IPS-18a (cell line): Measurements from ENCODE around the gene ZBTB42.

ENCODE experiments used
- H3K27ac ChIP-seq: one replicate; pipeline ENCODE4 v1.5.1; 2013; ENCODE audit warnings: low read length
- H3K27me3 ChIP-seq: one replicate; pipeline ENCODE4 v1.6.1; 2013; ENCODE audit warnings: mild to moderate bottlenecking, low read length; ENCODE audit not compliant: control insufficient read depth, insufficient read depth
- H3K36me3 ChIP-seq: one replicate; pipeline ENCODE4 v1.6.1; 2013; ENCODE audit warnings: low read depth, low read length; ENCODE audit not compliant: control insufficient read depth
- H3K4me1 ChIP-seq: one replicate; pipeline ENCODE4 v1.6.1; 2013; ENCODE audit warnings: low read depth, low read length; ENCODE audit not compliant: control insufficient read depth
- H3K4me3 ChIP-seq: one replicate; pipeline ENCODE4 v1.5.1; 2013; ENCODE audit warnings: low read length
- H3K9ac ChIP-seq: one replicate; pipeline ENCODE4 v1.6.1; 2013; ENCODE audit warnings: mild to moderate bottlenecking, low read length, moderate library complexity
- H3K9me3 ChIP-seq: one replicate; pipeline ENCODE4 v1.6.1; 2013; ENCODE audit warnings: low read depth, low read length; ENCODE audit not compliant: control insufficient read depth

Gene ZBTB42

GRCh38 chr14:104771374-104771773 lies 29.5 kb upstream of the ZBTB42 start:
- H3K36me3 ChIP-seq: peaks cover 27% of the 10 kb centered on the region
- H3K9ac ChIP-seq: no peak overlapping the region
- H3K4me3 ChIP-seq: no peak overlapping the region
- no peaks in the 10 kb centered on the region for H3K9me3 ChIP-seq
- H3K27ac ChIP-seq: no peak overlapping the region
- H3K27me3 ChIP-seq: no peaks in the 10 kb centered on the region
- peaks cover 4% of the 10 kb centered on the region for H3K4me1 ChIP-seq

GRCh38 chr14:104771918-104772706 lies 28.8 kb upstream of the ZBTB42 start:
- H3K36me3 ChIP-seq: peaks cover 27% of the 10 kb centered on the region
- peaks cover 4% of the 10 kb centered on the region for H3K4me1 ChIP-seq
- no peaks in the 10 kb centered on the region for H3K9me3 ChIP-seq
- H3K27me3 ChIP-seq: no peaks in the 10 kb centered on the region
- H3K27ac ChIP-seq: no peak overlapping the region
- no peak overlapping the region for H3K4me3 ChIP-seq
- no peak overlapping the region for H3K9ac ChIP-seq

- H3K27ac ChIP-seq: no peak overlapping the region
- peaks cover 4% of the 10 kb centered on the region for H3K4me1 ChIP-seq
- no peak overlapping the region for H3K4me3 ChIP-seq
- H3K27me3 ChIP-seq: no peaks in the 10 kb centered on the region
- peaks cover 27% of the 10 kb centered on the region for H3K36me3 ChIP-seq
- no peaks in the 10 kb centered on the region for H3K9me3 ChIP-seq
- H3K9ac ChIP-seq: no peak overlapping the region
Observed at GRCh38 chr14:104772707-104773504, 28.0 kb upstream of the ZBTB42 start.

- no peak overlapping the region for H3K9ac ChIP-seq
- H3K9me3 ChIP-seq: no peaks in the 10 kb centered on the region
- peaks cover 3% of the 10 kb centered on the region for H3K4me1 ChIP-seq
- H3K4me3 ChIP-seq: no peak overlapping the region
- no peak overlapping the region for H3K27ac ChIP-seq
- H3K27me3 ChIP-seq: no peaks in the 10 kb centered on the region
- peaks cover 27% of the 10 kb centered on the region for H3K36me3 ChIP-seq
Observed at GRCh38 chr14:104773505-104774452, 27.1 kb upstream of the ZBTB42 start.

GRCh38 chr14:104774453-104775072 lies 26.3 kb upstream of the ZBTB42 start:
- no peaks in the 10 kb centered on the region for H3K9me3 ChIP-seq
- peaks cover 27% of the 10 kb centered on the region for H3K36me3 ChIP-seq
- no peak overlapping the region for H3K4me3 ChIP-seq
- no peaks in the 10 kb centered on the region for H3K4me1 ChIP-seq
- no peak overlapping the region for H3K9ac ChIP-seq
- H3K27me3 ChIP-seq: no peaks in the 10 kb centered on the region
- no peak overlapping the region for H3K27ac ChIP-seq

GRCh38 chr14:104775073-104775489 lies 25.8 kb upstream of the ZBTB42 start:
- no peaks in the 10 kb centered on the region for H3K4me1 ChIP-seq
- no peaks in the 10 kb centered on the region for H3K9me3 ChIP-seq
- no peak overlapping the region for H3K4me3 ChIP-seq

GRCh38 chr14:104776481-104776880 lies 24.4 kb upstream of the ZBTB42 start:
- Histone ChIP-seq H3K9me3 (no peaks in the 10 kb centered on the region), H3K4me1 (no peaks in the 10 kb centered on the region), H3K27ac (no peak overlapping the region), H3K4me3 (no peak overlapping the region), H3K27me3 (no peaks in the 10 kb centered on the region), H3K9ac (no peak overlapping the region), H3K36me3 (peaks cover 20% of the 10 kb centered on the region)

More at GRCh38 chr14:104775073-104775489, 25.8 kb upstream of the ZBTB42 start:
- Histone ChIP-seq H3K9ac (no peak overlapping the region), H3K27ac (no peak overlapping the region), H3K27me3 (no peaks in the 10 kb centered on the region), H3K36me3 (peaks cover 27% of the 10 kb centered on the region)

- no peak overlapping the region for H3K9ac ChIP-seq
- H3K9me3 ChIP-seq: no peaks in the 10 kb centered on the region
- no peak overlapping the region for H3K4me3 ChIP-seq
- no peak overlapping the region for H3K27ac ChIP-seq
- H3K36me3 ChIP-seq: peaks cover 13% of the 10 kb centered on the region
- H3K27me3 ChIP-seq: no peaks in the 10 kb centered on the region
- no peaks in the 10 kb centered on the region for H3K4me1 ChIP-seq
Observed at GRCh38 chr14:104776961-104777807, 23.7 kb upstream of the ZBTB42 start.

- H3K27me3 ChIP-seq: no peaks in the 10 kb centered on the region
- no peak overlapping the region for H3K4me3 ChIP-seq
- H3K4me1 ChIP-seq: no peaks in the 10 kb centered on the region
- no peak overlapping the region for H3K27ac ChIP-seq
- no peak overlapping the region for H3K9ac ChIP-seq
- H3K9me3 ChIP-seq: no peaks in the 10 kb centered on the region
- peaks cover 7% of the 10 kb centered on the region for H3K36me3 ChIP-seq
Observed at GRCh38 chr14:104777808-104778249, 23.1 kb upstream of the ZBTB42 start.

GRCh38 chr14:104778694-104779331 lies 22.1 kb upstream of the ZBTB42 start:
- Histone ChIP-seq H3K4me1 (no peaks in the 10 kb centered on the region), H3K36me3 (no peaks in the 10 kb centered on the region), H3K9me3 (no peaks in the 10 kb centered on the region), H3K9ac (no peak overlapping the region), H3K27me3 (no peaks in the 10 kb centered on the region), H3K27ac (no peak overlapping the region), H3K4me3 (no peak overlapping the region)
